Liver (tissue), 9 donors: ENCODE results near the gene KRTAP15-1. TPM values are rescaled to one million over a fixed set of nuclear protein-coding genes. Genes with fewer than 3 reads are reported as not detected.

Source experiments
- DNase-seq: peaks from one replicate; pipeline ENCODE4 v3.0.0-alpha.2; 2017; ENCODE audit warnings: low spot score
- H3K27ac ChIP-seq, 2 donors: one replicate each; pipeline ENCODE4 v1.7.0; 2013; ENCODE audit warnings: inconsistent platforms in 2 of 2, low read length in 2 of 2, control low read depth in 1 of 2, low read depth in 1 of 2, mild to moderate bottlenecking in 1 of 2
- H3K27me3 ChIP-seq, 4 donors: one replicate each; pipeline versions ENCODE4 v1.6.1 to v1.7.0; 2013; ENCODE audit warnings: low read length in 3 of 4, inconsistent platforms in 1 of 4, mild to moderate bottlenecking in 1 of 4, moderate library complexity in 1 of 4; ENCODE audit not compliant: control insufficient read depth in 4 of 4, insufficient read depth in 4 of 4
- H3K36me3 ChIP-seq, 4 donors: one replicate each; pipeline versions ENCODE4 v1.6.1 to v1.7.0; 2013; ENCODE audit warnings: low read length in 3 of 4, mild to moderate bottlenecking in 3 of 4, low read depth in 1 of 4, moderate library complexity in 1 of 4; ENCODE audit not compliant: control insufficient read depth in 4 of 4, insufficient read depth in 3 of 4
- H3K4me1 ChIP-seq, 4 donors: one replicate each; pipeline versions ENCODE4 v1.6.1 to v1.7.0; 2013; ENCODE audit warnings: low read length in 3 of 4, mild to moderate bottlenecking in 3 of 4, moderate library complexity in 1 of 4; ENCODE audit not compliant: control insufficient read depth in 4 of 4, insufficient read depth in 4 of 4
- H3K4me3 ChIP-seq, 3 donors: one replicate each; pipeline versions ENCODE4 v1.6.1 to v1.7.0; 2013; ENCODE audit warnings: low read length in 3 of 3, control low read depth in 1 of 3, low read depth in 1 of 3, mild to moderate bottlenecking in 1 of 3
- H3K9ac ChIP-seq, 2 donors: one replicate each; pipeline ENCODE4 v1.7.0; 2013; ENCODE audit warnings: low read length in 2 of 2, mild to moderate bottlenecking in 2 of 2, moderate library complexity in 2 of 2, control low read depth in 1 of 2, low read depth in 1 of 2
- H3K9me3 ChIP-seq, 4 donors: one replicate each; pipeline versions ENCODE4 v1.6.1 to v1.7.0; 2013; ENCODE audit warnings: low read length in 3 of 4; ENCODE audit not compliant: control insufficient read depth in 4 of 4
- ATF3 ChIP-seq: IDR thresholded peaks from 2 replicates; pipeline ENCODE4 v1.6.1; 2016; ENCODE audit warnings: antibody characterized with exemption
- EGR1 ChIP-seq, 2 donors: IDR thresholded peaks; 2 replicates each; pipeline ENCODE4 v1.6.1; 2016 to 2018; ENCODE audit warnings: antibody characterized with exemption in 2 of 2, low read depth in 2 of 2
- FOXA1 ChIP-seq: IDR thresholded peaks from 2 replicates; pipeline ENCODE4 v1.6.1; 2016; ENCODE audit warnings: antibody characterized with exemption
- FOXA2 ChIP-seq: IDR thresholded peaks from 2 replicates; pipeline ENCODE4 v1.6.1; 2016; ENCODE audit warnings: antibody characterized with exemption
- GABPA ChIP-seq, 2 donors: IDR thresholded peaks in 1 of 2; conservative IDR thresholded peaks in 1 of 2; 2 replicates each; pipeline ENCODE4 v1.6.1; 2016; ENCODE audit warnings: antibody characterized with exemption in 2 of 2, mild to moderate bottlenecking in 1 of 2, moderate library complexity in 1 of 2
- HNF4A ChIP-seq, 2 donors: conservative IDR thresholded peaks; 2 replicates each; pipeline ENCODE4 v1.6.1; 2016; ENCODE audit warnings: antibody characterized with exemption in 2 of 2, mild to moderate bottlenecking in 2 of 2
- HNF4G ChIP-seq: IDR thresholded peaks from 2 replicates; pipeline ENCODE4 v1.6.1; 2016; ENCODE audit warnings: antibody characterized with exemption
- JUND ChIP-seq, 2 donors: IDR thresholded peaks; 2 replicates each; pipeline ENCODE4 v1.6.1; 2016; ENCODE audit warnings: antibody characterized with exemption in 2 of 2
- MAX ChIP-seq: IDR thresholded peaks from 2 replicates; pipeline ENCODE4 v1.6.1; 2016; ENCODE audit warnings: antibody characterized with exemption
- NR2F2 ChIP-seq: IDR thresholded peaks from 2 replicates; pipeline ENCODE4 v1.6.1; 2016; ENCODE audit warnings: antibody characterized with exemption
- RAD21 ChIP-seq, 2 donors: IDR thresholded peaks; 2 replicates each; pipeline ENCODE4 v1.6.1; 2016; ENCODE audit warnings: antibody characterized with exemption in 2 of 2, mild to moderate bottlenecking in 2 of 2
- RXRA ChIP-seq, 2 donors: IDR thresholded peaks; 2 replicates each; pipeline ENCODE4 v1.6.1; 2017 to 2018; ENCODE audit warnings: antibody characterized with exemption in 2 of 2, mild to moderate bottlenecking in 1 of 2
- SP1 ChIP-seq: IDR thresholded peaks from 2 replicates; pipeline ENCODE4 v1.6.1; 2018; ENCODE audit warnings: antibody characterized with exemption, mild to moderate bottlenecking
- YY1 ChIP-seq: IDR thresholded peaks from 2 replicates; pipeline ENCODE4 v1.6.1; 2016; ENCODE audit warnings: antibody characterized with exemption, mild to moderate bottlenecking
- WGBS: extraction: QIAGEN DNeasy Blood & Tissue Kit; methylation state at CpG from one replicate; pipeline ENCODE4 v1.1.7; 2013; 5-methylcytosine and 5-hydroxymethylcytosine counted together
- polyA plus RNA-seq, 2 donors: library from polyadenylated mRNA; stranded (reverse) in 1 of 2; unstranded in 1 of 2; fragments of 200-250 nt in 1 of 2; fragments of >200 nt in 1 of 2; fragmentation: Nextera tagmentation in 1 of 2; extraction: Ambion mirVana in 1 of 2; gene quantifications; one replicate each; pipeline versions ENCODE4 v1.2.1 to v1.2.3, GENCODE V29; 2013 to 2015
- total RNA-seq, 2 donors: library from RNA; depleted of rRNA; stranded (reverse); fragments of >200 nt; gene quantifications; one replicate each; pipeline ENCODE4 v1.2.3, GENCODE V29; 2014
- TF ChIP-seq, protein P1 (sequence below): IDR thresholded peaks from 2 replicates; pipeline ENCODE4 v1.6.1; 2016; ENCODE audit warnings: antibody characterized with exemption, mild to moderate bottlenecking
- TF ChIP-seq, protein P2 (sequence below): IDR thresholded peaks from 2 replicates; pipeline ENCODE4 v1.6.1; 2016; ENCODE audit warnings: antibody characterized with exemption
- donor health status: healthy.
- donor health status: healthy.
- donor health status: healthy.
- donor health status: healthy.
- donor health status: healthy.

The KRTAP15-1 gene
- total and polyA plus RNA-seq, 4 donors = not detected

- TF ChIP-seq, protein P1, sequence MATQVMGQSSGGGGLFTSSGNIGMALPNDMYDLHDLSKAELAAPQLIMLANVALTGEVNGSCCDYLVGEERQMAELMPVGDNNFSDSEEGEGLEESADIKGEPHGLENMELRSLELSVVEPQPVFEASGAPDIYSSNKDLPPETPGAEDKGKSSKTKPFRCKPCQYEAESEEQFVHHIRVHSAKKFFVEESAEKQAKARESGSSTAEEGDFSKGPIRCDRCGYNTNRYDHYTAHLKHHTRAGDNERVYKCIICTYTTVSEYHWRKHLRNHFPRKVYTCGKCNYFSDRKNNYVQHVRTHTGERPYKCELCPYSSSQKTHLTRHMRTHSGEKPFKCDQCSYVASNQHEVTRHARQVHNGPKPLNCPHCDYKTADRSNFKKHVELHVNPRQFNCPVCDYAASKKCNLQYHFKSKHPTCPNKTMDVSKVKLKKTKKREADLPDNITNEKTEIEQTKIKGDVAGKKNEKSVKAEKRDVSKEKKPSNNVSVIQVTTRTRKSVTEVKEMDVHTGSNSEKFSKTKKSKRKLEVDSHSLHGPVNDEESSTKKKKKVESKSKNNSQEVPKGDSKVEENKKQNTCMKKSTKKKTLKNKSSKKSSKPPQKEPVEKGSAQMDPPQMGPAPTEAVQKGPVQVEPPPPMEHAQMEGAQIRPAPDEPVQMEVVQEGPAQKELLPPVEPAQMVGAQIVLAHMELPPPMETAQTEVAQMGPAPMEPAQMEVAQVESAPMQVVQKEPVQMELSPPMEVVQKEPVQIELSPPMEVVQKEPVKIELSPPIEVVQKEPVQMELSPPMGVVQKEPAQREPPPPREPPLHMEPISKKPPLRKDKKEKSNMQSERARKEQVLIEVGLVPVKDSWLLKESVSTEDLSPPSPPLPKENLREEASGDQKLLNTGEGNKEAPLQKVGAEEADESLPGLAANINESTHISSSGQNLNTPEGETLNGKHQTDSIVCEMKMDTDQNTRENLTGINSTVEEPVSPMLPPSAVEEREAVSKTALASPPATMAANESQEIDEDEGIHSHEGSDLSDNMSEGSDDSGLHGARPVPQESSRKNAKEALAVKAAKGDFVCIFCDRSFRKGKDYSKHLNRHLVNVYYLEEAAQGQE = no peak
Measured at GRCh38 chr21:30479259-30479658, 39.2 kb downstream of the KRTAP15-1 start (continued).

- Histone ChIP-seq H3K4me1 (no peaks in the 10 kb centered on the region), H3K9ac (no peak within 1 kb of the TSS), H3K27ac (no peak within 1 kb of the TSS), H3K27me3 (peaks cover 0 to 3% (median 0%) of the 10 kb centered on the region in 4 donors), H3K36me3 (no peaks in the 10 kb centered on the region), H3K4me3 (no peak within 1 kb of the TSS), H3K9me3 (no peaks in the 10 kb centered on the region)
- DNase-seq = no peak
- no peak for TF ChIP-seq MAX
- 82% methylated on average over 7 of the region's 7 CpGs for whole genome bisulfite sequencing
Measured at GRCh38 chr21:30480145-30480544, 40.1 kb downstream of the KRTAP15-1 start, which contains the start of gene KRTAP19-1. Gene KRTAP19-1 (minus strand): TSS chr21:30480367. CDS start chr21:30480317, 50 bp downstream.

DNA sequence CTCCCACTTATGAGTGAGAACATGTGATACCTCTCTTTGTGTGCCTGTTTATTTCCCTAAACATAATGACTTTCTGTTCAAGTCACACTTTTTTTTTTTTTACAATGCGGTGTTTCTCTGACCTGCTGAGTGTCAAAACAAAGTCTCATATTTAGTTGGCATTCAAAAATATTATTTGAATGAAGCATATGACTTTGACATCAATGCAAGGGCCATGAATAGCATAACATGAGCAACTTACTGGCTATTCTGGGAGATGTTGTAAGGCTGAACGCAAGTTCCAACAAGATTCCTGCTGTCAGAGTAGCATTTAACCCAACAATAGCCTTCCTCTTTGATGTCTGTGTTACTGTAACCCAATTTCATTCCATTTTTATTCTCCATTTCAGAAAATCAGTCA, 42.1 kb downstream of the KRTAP15-1 start:
- no peak for DNase-seq
- Histone ChIP-seq H3K4me1 (no peaks in the 10 kb centered on the region), H3K9me3 (peaks cover 0 to 1% (median 0%) of the 10 kb centered on the region in 4 donors), H3K9ac (no peak overlapping the region), H3K36me3 (no peaks in the 10 kb centered on the region), H3K4me3 (no peak overlapping the region), H3K27ac (no peak overlapping the region), H3K27me3 (peaks cover 0 to 3% (median 0%) of the 10 kb centered on the region in 4 donors)
- TF ChIP-seq HNF4G (no peak), SP1 (no peak), NR2F2 (no peak), FOXA1 (no peak), HNF4A (conservative IDR thresholded peaks at IDR 0.05) (no peak), ATF3 (no peak), RXRA (IDR thresholded peaks at IDR 0.05) (no peak), FOXA2 (no peak)
- TF ChIP-seq, protein P2, sequence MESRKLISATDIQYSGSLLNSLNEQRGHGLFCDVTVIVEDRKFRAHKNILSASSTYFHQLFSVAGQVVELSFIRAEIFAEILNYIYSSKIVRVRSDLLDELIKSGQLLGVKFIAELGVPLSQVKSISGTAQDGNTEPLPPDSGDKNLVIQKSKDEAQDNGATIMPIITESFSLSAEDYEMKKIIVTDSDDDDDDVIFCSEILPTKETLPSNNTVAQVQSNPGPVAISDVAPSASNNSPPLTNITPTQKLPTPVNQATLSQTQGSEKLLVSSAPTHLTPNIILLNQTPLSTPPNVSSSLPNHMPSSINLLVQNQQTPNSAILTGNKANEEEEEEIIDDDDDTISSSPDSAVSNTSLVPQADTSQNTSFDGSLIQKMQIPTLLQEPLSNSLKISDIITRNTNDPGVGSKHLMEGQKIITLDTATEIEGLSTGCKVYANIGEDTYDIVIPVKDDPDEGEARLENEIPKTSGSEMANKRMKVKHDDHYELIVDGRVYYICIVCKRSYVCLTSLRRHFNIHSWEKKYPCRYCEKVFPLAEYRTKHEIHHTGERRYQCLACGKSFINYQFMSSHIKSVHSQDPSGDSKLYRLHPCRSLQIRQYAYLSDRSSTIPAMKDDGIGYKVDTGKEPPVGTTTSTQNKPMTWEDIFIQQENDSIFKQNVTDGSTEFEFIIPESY = no peak
- WGBS = 77% methylated on average over 2 of the region's 2 CpGs

- no peaks in the 10 kb centered on the region for H3K27me3 ChIP-seq
- DNase-seq = no peak
- H3K9me3 ChIP-seq = peaks cover 0 to 1% (median 0%) of the 10 kb centered on the region in 4 donors
- H3K4me3 ChIP-seq = no peak overlapping the region
- 56% methylated on average over 2 of the region's 2 CpGs for WGBS
- H3K9ac ChIP-seq = no peak overlapping the region
- H3K36me3 ChIP-seq = no peaks in the 10 kb centered on the region
- H3K27ac ChIP-seq = no peak overlapping the region
- H3K4me1 ChIP-seq = no peaks in the 10 kb centered on the region
- TF ChIP-seq HNF4G (no peak), NR2F2 (no peak), RAD21 (IDR thresholded peaks at IDR 0.05) (no peak), GABPA (IDR thresholded peaks at IDR 0.05 in 1 of 2, conservative IDR thresholded peaks at IDR 0.05 in 1 of 2) (no peak), HNF4A (conservative IDR thresholded peaks at IDR 0.05) (no peak), EGR1 (IDR thresholded peaks at IDR 0.05; ENCODE audit: low read depth in 2 of 2) (no peak), YY1 (no peak), JUND (IDR thresholded peaks at IDR 0.05) (no peak)
- TF ChIP-seq, protein P1 = no peak
Measured at GRCh38 chr21:30486180-30486579, 46.1 kb downstream of the KRTAP15-1 start.
